IMR-90 (cell line): ENCODE measurements around the gene IFT74. TPM values are rescaled to one million over a fixed set of nuclear protein-coding genes. Genes with fewer than 3 reads are reported as not detected.

Experiments
- ATAC-seq: fragments of 200-7000 bp; cut with Tn5 transposase; 2 replicates; pipeline ENCODE4 v1.9.1; 2020; ENCODE audit warnings: low read depth, mild to moderate bottlenecking, moderate library complexity
- BruUV-seq: library from RNA; stranded (reverse); fragments of 400-500 nt; replicated peaks from 2 replicates; lab custom pipeline; 2021; lab: Mats Ljungman, UMichigan
- CTCF ChIA-PET: fragments of 300-600 bp; formaldehyde crosslinking; extraction: SDS; loops from one replicate; lab custom pipeline; 2021; ENCODE audit warnings: antibody characterized with exemption; lab: Yijun Ruan, JAX
- POLR2A ChIA-PET: fragments of 300-600 bp; sonication (Branson Sonifier 250); formaldehyde crosslinking; loops from one replicate; lab custom pipeline; 2022; ENCODE audit warnings: antibody characterized with exemption; ENCODE audit not compliant: unreplicated experiment; lab: Charles Lee
- DNase-seq: peaks from one replicate; pipeline ENCODE4 v3.0.0; 2013
- H2AFZ ChIP-seq: replicated peaks from 2 replicates; pipeline ENCODE3; 2013; ENCODE audit warnings: low read length, mild to moderate bottlenecking; ENCODE audit not compliant: poor library complexity
- H2AK5ac ChIP-seq: 2 replicates; pipeline ENCODE4 v1.6.1; 2013; ENCODE audit warnings: low read depth, low read length, inconsistent platforms
- H2AK9ac ChIP-seq: replicated peaks from 2 replicates; pipeline ENCODE3; 2013; ENCODE audit warnings: mild to moderate bottlenecking, low read depth, low read length, moderate library complexity; ENCODE audit not compliant: poor library complexity
- H2BK120ac ChIP-seq: 2 replicates; pipeline ENCODE4 v1.6.1; 2013; ENCODE audit warnings: low read depth, low read length, inconsistent platforms
- H2BK15ac ChIP-seq: 3 replicates; pipeline ENCODE4 v1.6.1; 2013; ENCODE audit warnings: low read depth, low read length, inconsistent platforms
- H2BK20ac ChIP-seq: 2 replicates; pipeline ENCODE4 v1.6.1; 2013; ENCODE audit warnings: low read depth, mild to moderate bottlenecking, inconsistent platforms, low read length, moderate library complexity
- H2BK5ac ChIP-seq: 2 replicates; pipeline ENCODE4 v1.6.1; 2013; ENCODE audit warnings: mild to moderate bottlenecking, low read depth, low read length, inconsistent platforms; ENCODE audit not compliant: poor library complexity, severe bottlenecking
- H3K14ac ChIP-seq: replicated peaks from 2 replicates; pipeline ENCODE4 v1.6.1; 2013; ENCODE audit warnings: low read depth, low read length, inconsistent platforms
- H3K18ac ChIP-seq: 2 replicates; pipeline ENCODE4 v1.6.1; 2013; ENCODE audit warnings: low read depth, low read length, control low read depth
- H3K23ac ChIP-seq: 2 replicates; pipeline ENCODE4 v1.6.1; 2013; ENCODE audit warnings: low read depth, low read length, inconsistent platforms
- H3K27ac ChIP-seq: 2 replicates; pipeline ENCODE4 v1.5.1; 2013; ENCODE audit warnings: mild to moderate bottlenecking, control low read depth, low read length; ENCODE audit not compliant: insufficient read depth
- H3K27me3 ChIP-seq: 2 replicates; pipeline ENCODE4 v1.6.1; 2013; ENCODE audit warnings: low read length; ENCODE audit not compliant: control insufficient read depth, insufficient read depth
- H3K36me3 ChIP-seq: 2 replicates; pipeline ENCODE4 v1.6.1; 2013; ENCODE audit warnings: low read length, mixed read lengths; ENCODE audit not compliant: control insufficient read depth, insufficient read depth
- H3K4ac ChIP-seq: 2 replicates; pipeline ENCODE4 v1.6.1; 2013; ENCODE audit warnings: low read depth, low read length, inconsistent platforms
- H3K4me1 ChIP-seq: 2 replicates; pipeline ENCODE4 v1.6.1; 2013; ENCODE audit warnings: low read length, mixed read lengths; ENCODE audit not compliant: control insufficient read depth, insufficient read depth
- H3K4me2 ChIP-seq: 2 replicates; pipeline ENCODE4 v1.6.1; 2013; ENCODE audit warnings: low read depth, mild to moderate bottlenecking, control low read depth, low read length, moderate library complexity
- H3K4me3 ChIP-seq: 2 replicates; pipeline ENCODE4 v1.5.1; 2013; ENCODE audit warnings: low read depth, mild to moderate bottlenecking, control low read depth, low read length, moderate library complexity; ENCODE audit not compliant: insufficient read depth
- H3K56ac ChIP-seq: 2 replicates; pipeline ENCODE4 v1.6.1; 2013; ENCODE audit warnings: low read length, inconsistent platforms; ENCODE audit not compliant: insufficient read depth; ENCODE audit errors: extremely low read depth
- H3K79me1 ChIP-seq, 2 experiments: 2 replicates each; pipeline ENCODE4 v1.6.1; 2013; ENCODE audit warnings: low read length in 2 of 2, inconsistent platforms in 1 of 2, low read depth in 1 of 2
- H3K9ac ChIP-seq: 2 replicates; pipeline ENCODE4 v1.6.1; 2013; ENCODE audit warnings: low read depth, low read length, control low read depth
- H3K9me1 ChIP-seq: 2 replicates; pipeline ENCODE4 v1.6.1; 2013; ENCODE audit warnings: low read length, inconsistent platforms; ENCODE audit not compliant: insufficient read depth
- H3K9me3 ChIP-seq: 2 replicates; pipeline ENCODE4 v1.6.1; 2013; ENCODE audit warnings: low read length; ENCODE audit not compliant: control insufficient read depth, insufficient read depth
- H4K20me1 ChIP-seq: 2 replicates; pipeline ENCODE4 v1.6.1; 2013; ENCODE audit warnings: low read length, inconsistent platforms; ENCODE audit not compliant: insufficient read depth
- H4K5ac ChIP-seq: 2 replicates; pipeline ENCODE4 v1.6.1; 2013; ENCODE audit warnings: mild to moderate bottlenecking, low read depth, low read length, control low read depth
- H4K8ac ChIP-seq, 2 experiments: 2 replicates each; pipeline ENCODE4 v1.6.1; 2013; ENCODE audit warnings: low read depth in 2 of 2, low read length in 2 of 2, control low read depth in 1 of 2, inconsistent platforms in 1 of 2
- H4K91ac ChIP-seq: 2 replicates; pipeline ENCODE4 v1.6.1; 2013; ENCODE audit warnings: low read depth, low read length, inconsistent platforms; ENCODE audit not compliant: insufficient read depth
- BHLHE40 ChIP-seq: fragments of 150-350 bp; IDR thresholded peaks from 2 replicates; pipeline ENCODE4 v1.6.1; 2016; ENCODE audit warnings: mild to moderate bottlenecking, low read depth, low read length
- CHD1 ChIP-seq: IDR thresholded peaks from 2 replicates; pipeline ENCODE4 v1.6.1; 2012; ENCODE audit warnings: low read depth, low read length, improper control_type of control experiment
- CTCF ChIP-seq: conservative IDR thresholded peaks from 2 replicates; pipeline ENCODE4 v1.5.1; 2012; ENCODE audit warnings: mild to moderate bottlenecking, low read depth, low read length, improper control_type of control experiment
- ELK1 ChIP-seq: fragments of 150-350 bp; IDR thresholded peaks from 2 replicates; pipeline ENCODE4 v1.6.1; 2016; ENCODE audit warnings: low read depth, mild to moderate bottlenecking, low read length, moderate library complexity, borderline replicate concordance
- FOS ChIP-seq: fragments of 150-350 bp; IDR thresholded peaks from 2 replicates; pipeline ENCODE4 v1.6.1; 2016; ENCODE audit warnings: low read depth, low read length
- MXI1 ChIP-seq: IDR thresholded peaks from 2 replicates; pipeline ENCODE4 v1.6.1; 2012; ENCODE audit warnings: low read depth, mild to moderate bottlenecking, low read length, moderate library complexity, borderline replicate concordance
- POLR2A ChIP-seq: IDR thresholded peaks from 2 replicates; pipeline ENCODE4 v1.6.1; 2012; ENCODE audit warnings: mild to moderate bottlenecking, low read depth, low read length
- RAD21 ChIP-seq: IDR thresholded peaks from 2 replicates; pipeline ENCODE4 v1.6.1; 2012; ENCODE audit warnings: low read length, improper control_type of control experiment
- RCOR1 ChIP-seq: IDR thresholded peaks from 2 replicates; pipeline ENCODE4 v1.6.1; 2012; ENCODE audit warnings: mild to moderate bottlenecking, low read length, improper control_type of control experiment; ENCODE audit not compliant: insufficient replicate concordance
- USF2 ChIP-seq: fragments of 150-350 bp; IDR thresholded peaks from 2 replicates; pipeline ENCODE4 v1.6.1; 2017; ENCODE audit warnings: mild to moderate bottlenecking, antibody characterized with exemption, low read length, low read depth
- WGBS, 2 experiments: methylation state at CpG; one replicate each; pipeline versions ENCODE4 v1.1.5 to v1.1.7; 2013; ENCODE audit warnings: missing lambda C conversion rate in 2 of 2; ENCODE audit not compliant: insufficient read length in 1 of 2; ENCODE audit errors: extremely low coverage in 2 of 2; 5-methylcytosine and 5-hydroxymethylcytosine counted together
- dilution Hi-C: fragments of 300-500 bp; cut with HindIII; formaldehyde crosslinking; loops from one replicate; pipeline ENCODE4 v1.14.3; 2018; ENCODE audit warnings: low sequenced_read_pairs; ENCODE audit not compliant: unreplicated experiment
- in situ Hi-C: fragments of 300-500 bp; cut with MboI; formaldehyde crosslinking; loops from 3 replicates; pipeline ENCODE4 v1.14.3; 2019; ENCODE audit warnings: low sequenced_read_pairs, inconsistent platforms, mixed read lengths
- intact Hi-C: fragments of 100-400 bp; cut with micrococcal nuclease; formaldehyde crosslinking; loops from 2 replicates; pipeline ENCODE4 v1.10.0; 2022
- polyA plus RNA-seq, 3 experiments: library from polyadenylated mRNA; depleted of rRNA; stranded (reverse); fragments of >200 nt; gene quantifications; 2 replicates each; pipeline ENCODE4 v1.2.3, GENCODE V29; 2012; ENCODE audit warnings: low replicate concordance in 1 of 3
- total RNA-seq: library from RNA; depleted of rRNA; stranded (reverse); fragments of >200 nt; gene quantifications from 2 replicates; pipeline ENCODE4 v1.2.3, GENCODE V29; 2012

The IFT74 gene
- total and polyA plus RNA-seq, 2 of the 4 experiments (the other 2 are of a cell fraction) = 4.6 to 12.2 TPM

GRCh38 chr9:26956860-26957233 is 635 bp downstream of the IFT74 start:
- Histone ChIP-seq H4K8ac (peak overlapping the region; percentile 65 to 93), H3K27ac (peak overlapping the region; percentile 92), H2AK9ac (no peak overlapping the region), H3K4me2 (peak overlapping the region; percentile 78), H4K91ac (no peak overlapping the region), H3K18ac (no peak overlapping the region), H3K14ac (peak overlapping the region; percentile 85), H3K4me3 (peak overlapping the region; percentile 67), H3K4ac (peak overlapping the region; percentile 89), H2BK15ac (no peak overlapping the region), H3K36me3 (peaks cover under 1% of the 10 kb centered on the region; the same call in 1 of the 2 replicates), H3K79me1 (peaks cover 14 to 21% of the 10 kb centered on the region in 2 experiments), H2BK20ac (no peak overlapping the region), H3K9me3 (no peaks in the 10 kb centered on the region), H2AFZ (peak overlapping the region; percentile 98), H4K20me1 (no peaks in the 10 kb centered on the region), H3K23ac (peak overlapping the region; percentile 92), H3K4me1 (no peaks in the 10 kb centered on the region), H2BK120ac (peak overlapping the region; percentile 59; the same call in 1 of the 2 replicates), H3K9ac (peak overlapping the region; percentile 98), H2AK5ac (no peak overlapping the region), H3K27me3 (no peaks in the 10 kb centered on the region), H3K56ac (peak overlapping the region; percentile 76), H4K5ac (peak overlapping the region; percentile 61; the same call in 1 of the 2 replicates), H3K9me1 (peaks cover 4% of the 10 kb centered on the region), H2BK5ac (peak overlapping the region; percentile 81)
- ATAC-seq (no peak), DNase-seq (no peak)
- CTCF ChIA-PET = no interaction called here
- in situ Hi-C loops = no loop called here
- dilution Hi-C loops = no loop called here
- intact Hi-C loops = loop anchor here (5.0 kb wide), 1 partner anchor 170 kb away; no protein-coding TSS in a partner anchor
- TF ChIP-seq POLR2A (no peak), CTCF (no peak), CHD1 (no peak), BHLHE40 (no peak), USF2 (no peak), ELK1 (no peak), RCOR1 (no peak), FOS (no peak), MXI1 (no peak), RAD21 (no peak)
- no CpG with 5 or more reads among the region's 6 CpGs for WGBS, 2 experiments
- no TSS peak for BruUV-seq
- POLR2A ChIA-PET = no interaction called here
